ENCODE measurements around the gene PSD2.

The PSD2 gene

GRCh38 chr5:139806726-139807646 lies 11.4 kb downstream of the PSD2 start:
- Mint-ChIP-seq H3K9me3 (no peaks in the 10 kb centered on the region), H3K27me3 (peaks cover 23% of the 10 kb centered on the region), H3K4me3 (no peak overlapping the region), H3K36me3 (no peaks in the 10 kb centered on the region), H3K4me1 (no peaks in the 10 kb centered on the region), H3K27ac (no peak overlapping the region)
- no peak for DNase-seq
- CTCF ChIA-PET = interaction anchor here (1.2 kb wide), 1 partner anchor 20 kb away, joined by 5 read pairs; no protein-coding TSS in a partner anchor

GRCh38 chr5:139807647-139808030 lies 12.0 kb downstream of the PSD2 start:
- Mint-ChIP-seq H3K36me3 (no peaks in the 10 kb centered on the region), H3K4me3 (no peak overlapping the region), H3K27ac (no peak overlapping the region), H3K9me3 (no peaks in the 10 kb centered on the region), H3K4me1 (no peaks in the 10 kb centered on the region), H3K27me3 (peaks cover 19% of the 10 kb centered on the region)
- CTCF ChIA-PET = interaction anchor here (1.2 kb wide), 1 partner anchor 20 kb away, joined by 5 read pairs; no protein-coding TSS in a partner anchor
- DNase-seq = no peak

GRCh38 chr5:139808481-139809330 lies 13.1 kb downstream of the PSD2 start:
- H3K9me3 Mint-ChIP-seq = no peaks in the 10 kb centered on the region
- no peaks in the 10 kb centered on the region for H3K4me1 Mint-ChIP-seq
- no peak overlapping the region for H3K4me3 Mint-ChIP-seq
- DNase-seq = peak; percentile 75
- H3K36me3 Mint-ChIP-seq = no peaks in the 10 kb centered on the region
- peaks cover 16% of the 10 kb centered on the region for H3K27me3 Mint-ChIP-seq
- CTCF ChIA-PET = interaction anchor here (0.5 kb wide), 1 partner anchor 8 kb away, joined by 3 read pairs; no protein-coding TSS in a partner anchor
- H3K27ac Mint-ChIP-seq = no peak overlapping the region

- Mint-ChIP-seq H3K4me3 (no peak overlapping the region), H3K27ac (no peak overlapping the region), H3K4me1 (no peaks in the 10 kb centered on the region), H3K36me3 (no peaks in the 10 kb centered on the region), H3K9me3 (no peaks in the 10 kb centered on the region), H3K27me3 (peaks cover 17% of the 10 kb centered on the region)
- CTCF ChIA-PET = interaction anchor here (0.5 kb wide), 1 partner anchor 9 kb away, joined by 3 read pairs; no protein-coding TSS in a partner anchor
- no peak for DNase-seq
These were observed 13.8 kb downstream of the PSD2 start for GRCh38 chr5:139809331-139809810.

- Mint-ChIP-seq H3K27me3 (peaks cover 17% of the 10 kb centered on the region), H3K27ac (peak overlapping the region; percentile 0), H3K9me3 (no peaks in the 10 kb centered on the region), H3K36me3 (no peaks in the 10 kb centered on the region), H3K4me1 (no peaks in the 10 kb centered on the region), H3K4me3 (no peak overlapping the region)
- CTCF ChIA-PET = interaction anchor here (1.0 to 1.2 kb wide), 2 partner anchors 22 to 45 kb away, joined by 3 read pairs; no protein-coding TSS in a partner anchor
- DNase-seq = no peak
These were observed 15.0 kb downstream of the PSD2 start for GRCh38 chr5:139810341-139811273.

- peaks cover 15% of the 10 kb centered on the region for H3K27me3 Mint-ChIP-seq
These were observed 15.6 kb downstream of the PSD2 start for GRCh38 chr5:139811274-139811607.

GRCh38 chr5:139812323-139812722 lies 16.7 kb downstream of the PSD2 start:
- H3K9me3 Mint-ChIP-seq = no peaks in the 10 kb centered on the region
- DNase-seq = no peak
- CTCF ChIA-PET = interaction anchor here (0.7 to 1.2 kb wide), 2 partner anchors 47 to 100 kb away, joined by 3 read pairs; no protein-coding TSS in a partner anchor
- H3K36me3 Mint-ChIP-seq = no peaks in the 10 kb centered on the region
- H3K4me1 Mint-ChIP-seq = no peaks in the 10 kb centered on the region
- H3K4me3 Mint-ChIP-seq = no peak overlapping the region
- no peak overlapping the region for H3K27ac Mint-ChIP-seq
- H3K27me3 Mint-ChIP-seq = peaks cover 15% of the 10 kb centered on the region

More at GRCh38 chr5:139811274-139811607, 15.6 kb downstream of the PSD2 start:
- H3K36me3 Mint-ChIP-seq = no peaks in the 10 kb centered on the region
- CTCF ChIA-PET = interaction anchor here (1.0 to 1.2 kb wide), 2 partner anchors 23 to 46 kb away, joined by 3 read pairs; no protein-coding TSS in a partner anchor
- no peak for DNase-seq
- H3K9me3 Mint-ChIP-seq = no peaks in the 10 kb centered on the region
- H3K4me1 Mint-ChIP-seq = no peaks in the 10 kb centered on the region
- H3K4me3 Mint-ChIP-seq = no peak overlapping the region
- H3K27ac Mint-ChIP-seq = no peak overlapping the region

- H3K4me3 Mint-ChIP-seq = no peak overlapping the region
- H3K9me3 Mint-ChIP-seq = no peaks in the 10 kb centered on the region
- CTCF ChIA-PET = no interaction called here
These were observed 17.5 kb downstream of the PSD2 start for GRCh38 chr5:139812836-139813805.

GRCh38 chr5:139814191-139814601 lies 18.6 kb downstream of the PSD2 start:
- H3K27ac Mint-ChIP-seq = no peak overlapping the region
- DNase-seq = no peak
- H3K4me3 Mint-ChIP-seq = no peak overlapping the region
- H3K4me1 Mint-ChIP-seq = no peaks in the 10 kb centered on the region
- no peaks in the 10 kb centered on the region for H3K36me3 Mint-ChIP-seq
- H3K9me3 Mint-ChIP-seq = peaks cover 5% of the 10 kb centered on the region
- CTCF ChIA-PET = no interaction called here
- peaks cover 12% of the 10 kb centered on the region for H3K27me3 Mint-ChIP-seq

More at GRCh38 chr5:139812836-139813805, 17.5 kb downstream of the PSD2 start:
- H3K27me3 Mint-ChIP-seq = peaks cover 18% of the 10 kb centered on the region
- DNase-seq = no peak
- H3K27ac Mint-ChIP-seq = no peak overlapping the region
- H3K36me3 Mint-ChIP-seq = no peaks in the 10 kb centered on the region
- no peaks in the 10 kb centered on the region for H3K4me1 Mint-ChIP-seq

GRCh38 chr5:139814704-139815280 lies 19.2 kb downstream of the PSD2 start:
- no peak overlapping the region for H3K4me3 Mint-ChIP-seq
- H3K27me3 Mint-ChIP-seq = peaks cover 16% of the 10 kb centered on the region
- H3K27ac Mint-ChIP-seq = no peak overlapping the region
- H3K4me1 Mint-ChIP-seq = no peaks in the 10 kb centered on the region
- H3K36me3 Mint-ChIP-seq = no peaks in the 10 kb centered on the region
- H3K9me3 Mint-ChIP-seq = peaks cover 5% of the 10 kb centered on the region
- CTCF ChIA-PET = no interaction called here
- no peak for DNase-seq

GRCh38 chr5:139816566-139816965 lies 21.0 kb downstream of the PSD2 start:
- Mint-ChIP-seq H3K9me3 (peaks cover 5% of the 10 kb centered on the region), H3K27ac (no peak overlapping the region), H3K4me3 (no peak overlapping the region), H3K36me3 (no peaks in the 10 kb centered on the region), H3K4me1 (no peaks in the 10 kb centered on the region), H3K27me3 (peaks cover 25% of the 10 kb centered on the region)
- CTCF ChIA-PET = no interaction called here
- DNase-seq = no peak

GRCh38 chr5:139817362-139817761 lies 21.8 kb downstream of the PSD2 start:
- Mint-ChIP-seq H3K27ac (no peak overlapping the region), H3K27me3 (peaks cover 25% of the 10 kb centered on the region), H3K36me3 (no peaks in the 10 kb centered on the region), H3K4me1 (no peaks in the 10 kb centered on the region), H3K4me3 (no peak overlapping the region), H3K9me3 (peaks cover 5% of the 10 kb centered on the region)
- CTCF ChIA-PET = no interaction called here
- no peak for DNase-seq

Data from activated naive CD4-positive, alpha-beta T cell treated with anti-CD3 and anti-CD28 coated beads, Interleukin-2, amount 10 ng/mL, durations not matched to agents 7 days and 5 days (primary cell).